K562 (cell line): ENCODE data around the gene DBP. TPM values are rescaled to one million over a fixed set of nuclear protein-coding genes. Genes with fewer than 3 reads are reported as not detected.
A peak's percentile ranks its signal among the peaks of the same experiment; 100 is the strongest.

Source experiments
- ARID3A ChIP-seq: IDR thresholded peaks from 2 replicates; pipeline ENCODE4 v1.6.1; 2012; ENCODE audit warnings: low read depth, low read length, improper control_type of control experiment, borderline replicate concordance
- ARNT ChIP-seq, 2 experiments: fragments of 450-650 bp; IDR thresholded peaks; 2 replicates each; pipeline ENCODE4 v1.6.1; 2016; ENCODE audit warnings: mild to moderate bottlenecking in 1 of 2
- EHMT2 ChIP-seq: fragments of 450-650 bp; IDR thresholded peaks from 2 replicates; pipeline ENCODE4 v1.6.1; 2018; ENCODE audit warnings: antibody characterized with exemption
- FOXA3 ChIP-seq, 2 experiments: fragments of 450-650 bp in 1 of 2; sonication (generic) in 1 of 2; formaldehyde crosslinking; IDR thresholded peaks in 1 of 2; conservative IDR thresholded peaks in 1 of 2; 2 replicates each; pipeline versions ENCODE4 v1.4.0 to v1.8.0; 2020 to 2022; ENCODE audit warnings: mild to moderate bottlenecking in 2 of 2, missing genetic modification reagents in 1 of 2
- FOXM1 ChIP-seq, 2 experiments: fragments of 450-650 bp in 1 of 2; sonication (generic) in 1 of 2; formaldehyde crosslinking in 1 of 2; IDR thresholded peaks; 2 replicates each; pipeline versions ENCODE4 v1.6.1 to v1.9.0; 2017 to 2022; ENCODE audit warnings: low read depth in 2 of 2, mild to moderate bottlenecking in 2 of 2, missing genetic modification reagents in 1 of 2, moderate library complexity in 1 of 2
- HIVEP1 ChIP-seq: fragments of 250-450 bp; sonication (Bioruptor Pico); IDR thresholded peaks from 2 replicates; pipeline ENCODE4 v1.4.0; 2020; ENCODE audit warnings: mild to moderate bottlenecking
- HNRNPUL1 ChIP-seq: fragments of 200-400 bp; formaldehyde crosslinking; IDR thresholded peaks from 2 replicates; pipeline ENCODE4 v1.6.1; 2017; ENCODE audit warnings: low read length
- MCM5 ChIP-seq: fragments of 450-650 bp; IDR thresholded peaks from 2 replicates; pipeline ENCODE4 v1.6.1; 2016; ENCODE audit warnings: low read depth
- MTA2 ChIP-seq: fragments of 450-650 bp; IDR thresholded peaks from 2 replicates; pipeline ENCODE4 v1.6.1; 2016; ENCODE audit warnings: low read depth
- MXD1 ChIP-seq: fragments of 250-450 bp; sonication (Bioruptor Pico); IDR thresholded peaks from 2 replicates; pipeline ENCODE4 v1.8.0; 2021; ENCODE audit warnings: borderline replicate concordance, mild to moderate bottlenecking, moderate library complexity; ENCODE audit not compliant: poor library complexity, severe bottlenecking
- NFE2 ChIP-seq: IDR thresholded peaks from 2 replicates; pipeline ENCODE4 v1.6.1; 2014; ENCODE audit warnings: antibody characterized with exemption, low read depth
- NFYB ChIP-seq: IDR thresholded peaks from 2 replicates; pipeline ENCODE4 v1.6.1; 2011; ENCODE audit warnings: mild to moderate bottlenecking, moderate library complexity; ENCODE audit not compliant: insufficient read length; ENCODE audit errors: extremely low read depth
- PHTF2 ChIP-seq: fragments of 250-450 bp; sonication (Bioruptor Pico); IDR thresholded peaks from 2 replicates; pipeline ENCODE4 v1.5.0; 2021; ENCODE audit warnings: mild to moderate bottlenecking
- POLR3A ChIP-seq: IDR thresholded peaks from 2 replicates; pipeline ENCODE4 v1.6.1; 2011; ENCODE audit warnings: borderline replicate concordance, mild to moderate bottlenecking, moderate library complexity; ENCODE audit not compliant: insufficient read length, insufficient read depth; ENCODE audit errors: extremely low read depth
- SMARCB1 ChIP-seq: IDR thresholded peaks from 2 replicates; pipeline ENCODE4 v1.6.1; 2011; ENCODE audit warnings: improper control_type of control experiment, low read depth; ENCODE audit not compliant: insufficient read length
- SP2 ChIP-seq: IDR thresholded peaks from 2 replicates; pipeline ENCODE4 v1.6.1; 2011; ENCODE audit warnings: mild to moderate bottlenecking, low read depth, low read length, moderate library complexity; ENCODE audit not compliant: poor library complexity, severe bottlenecking; ENCODE audit errors: extremely low read depth
- TCF7 ChIP-seq: sonication (generic); IDR thresholded peaks from 2 replicates; pipeline ENCODE4 v1.6.1; 2016; ENCODE audit warnings: antibody characterized with exemption, borderline replicate concordance
- USF1 ChIP-seq: sonication (generic); formaldehyde crosslinking; IDR thresholded peaks from 2 replicates; pipeline ENCODE4 v1.9.0; 2022; ENCODE audit warnings: mild to moderate bottlenecking, missing genetic modification reagents
- VEZF1 ChIP-seq: fragments of 200-800 bp; sonication (Bioruptor generic); IDR thresholded peaks from 2 replicates; pipeline ENCODE4 v1.6.1; 2017; ENCODE audit warnings: missing genetic modification characterization, missing compliant biosample characterization
- ZBTB7A ChIP-seq: IDR thresholded peaks from 2 replicates; pipeline ENCODE4 v1.6.1; 2011; ENCODE audit warnings: low read depth, mild to moderate bottlenecking, low read length, moderate library complexity, borderline replicate concordance; ENCODE audit not compliant: control insufficient read depth
- ZBTB9 ChIP-seq: fragments of 450-650 bp; formaldehyde crosslinking; IDR thresholded peaks from 2 replicates; pipeline ENCODE4 v1.4.0; 2020; ENCODE audit warnings: mild to moderate bottlenecking, moderate library complexity
- ZFP1 ChIP-seq: fragments of 450-650 bp; formaldehyde crosslinking; IDR thresholded peaks from 2 replicates; pipeline ENCODE4 v1.4.0; 2020; ENCODE audit warnings: mild to moderate bottlenecking, mixed read lengths
- ZNF217 ChIP-seq: sonication (generic); formaldehyde crosslinking; IDR thresholded peaks from 2 replicates; pipeline ENCODE4 v1.8.0; 2022; ENCODE audit warnings: mild to moderate bottlenecking, missing genetic modification reagents
- ZNF24 ChIP-seq: fragments of 450-650 bp; IDR thresholded peaks from 2 replicates; pipeline ENCODE4 v1.6.1; 2016
- polyA plus RNA-seq, 8 experiments: library from polyadenylated mRNA; depleted of rRNA in 4 of 8; stranded (reverse) in 5 of 8; unstranded in 3 of 8; fragments of >200 nt; fragmentation: Nextera tagmentation in 2 of 8; fragmentation: Illumina TruSeq in 1 of 8; extraction: Ambion mirVana in 2 of 8; extraction: Trizol in 1 of 8; gene quantifications; 2 replicates each; pipeline versions ENCODE4 v1.2.1 to v1.2.3, GENCODE V29; 2011 to 2014; ENCODE audit warnings: inconsistent platforms in 1 of 8, missing spikeins in 1 of 8
- total RNA-seq, 7 experiments: library from RNA; depleted of rRNA in 6 of 7; stranded (reverse); fragments of >200 nt in 6 of 7; fragmentation: Illumina TruSeq in 2 of 7; extraction: Trizol in 2 of 7; gene quantifications; 2 replicates each; pipeline versions ENCODE4 v1.2.1 to v1.2.3, GENCODE V29; 2011 to 2021; ENCODE audit warnings: low replicate concordance in 1 of 7

The DBP gene
- total and polyA plus RNA-seq, 9 of the 15 experiments (the other 6 are each of a cell fraction or from before 2014, with no cell fraction given): 0.25 to 5.5 (median 1.8) TPM

- TF ChIP-seq HNRNPUL1: no peak
- TF ChIP-seq PHTF2: no peak
- no peak for TF ChIP-seq ARID3A
- peak; percentile 99 for TF ChIP-seq VEZF1 (CRISPR knock-in tag)
- peak; percentile 87 for TF ChIP-seq NFYB
- TF ChIP-seq POLR3A: no peak
- TF ChIP-seq ZFP1 (CRISPR knock-in tag): no peak
- peak in 1 of 2 experiments; percentile 81; a peak in 1 of 4 replicates for TF ChIP-seq ARNT (IDR thresholded peaks at IDR 0.05)
- no peak for TF ChIP-seq ZBTB9 (CRISPR knock-in tag)
- TF ChIP-seq ZNF217 (CRISPR knock-in tag): peak; percentile 38; the same call in 1 of the 2 replicates
- TF ChIP-seq FOXA3 (CRISPR knock-in tag; conservative IDR thresholded peaks at IDR 0.05 in 1 of 2, IDR thresholded peaks at IDR 0.05 in 1 of 2): peak in 1 of 2 experiments; percentile 95; a peak in 1 of 4 replicates
- TF ChIP-seq FOXM1 (IDR thresholded peaks at IDR 0.05; ENCODE audit: low read depth): peak; percentile 85
- TF ChIP-seq FOXM1 (CRISPR knock-in tag; IDR thresholded peaks at IDR 0.05; ENCODE audit: low read depth): peak; percentile 82
- no peak for TF ChIP-seq MXD1
- no peak; the same call in none of the 2 replicates for TF ChIP-seq ZBTB7A
- TF ChIP-seq SP2: peak; percentile 74
- no peak for TF ChIP-seq HIVEP1 (CRISPR knock-in tag)
- no peak for TF ChIP-seq TCF7
- peak; percentile 93 for TF ChIP-seq USF1
- no peak for TF ChIP-seq MCM5
- TF ChIP-seq SMARCB1: no peak
- TF ChIP-seq MTA2: no peak
- TF ChIP-seq ZNF24: no peak
- no peak for TF ChIP-seq NFE2
- no peak for TF ChIP-seq EHMT2
These were observed 319 bp upstream of the DBP start (continued) for GRCh38 chr19:48637449-48637947.
